SH-SY5Y (cell line): Measurements from ENCODE around the gene C2orf78.

Experiments used
- GATA2 ChIP-seq: IDR thresholded peaks from 2 replicates; pipeline ENCODE4 v1.6.1; 2011; ENCODE audit warnings: mild to moderate bottlenecking, low read depth, low read length
- GATA3 ChIP-seq: IDR thresholded peaks from 2 replicates; pipeline ENCODE4 v1.6.1; 2011; ENCODE audit warnings: low read depth, mild to moderate bottlenecking, low read length, moderate library complexity

DNA sequence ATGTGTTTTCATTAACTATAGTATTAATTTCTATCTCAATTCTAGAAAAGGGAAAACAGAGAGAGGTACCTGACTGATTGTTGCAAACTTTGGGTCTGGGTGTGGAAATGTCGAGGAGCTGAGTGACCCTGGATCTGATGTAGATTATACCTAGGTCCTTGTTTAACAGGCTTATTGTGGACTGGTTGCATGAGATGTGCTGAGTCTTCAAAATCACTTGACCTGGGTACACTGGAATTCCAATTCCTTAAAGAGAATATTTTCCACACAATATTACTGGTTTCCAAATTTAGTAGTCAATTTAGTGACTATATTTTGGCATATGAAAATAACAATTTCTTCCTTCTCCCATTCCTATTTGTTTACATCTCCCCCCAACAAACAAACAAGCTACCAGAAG is 17.6 kb upstream of the C2orf78 start:
- TF ChIP-seq GATA2 (no peak), GATA3 (no peak)
